SK-MEL-5 (cell line): Measurements from ENCODE around the gene HNRNPU. TPM values are rescaled to one million over a fixed set of nuclear protein-coding genes. Genes with fewer than 3 reads are reported as not detected.
"Not testable (repeated sequence)": the region's sequence is repeated elsewhere in the genome, so short reads cannot be mapped to it uniquely, and the experiment has no call there.

Experiments
- DNase-seq: peaks from one replicate; pipeline ENCODE4 v3.0.0-alpha.2; 2016; ENCODE audit warnings: low read depth, low spot score
- in situ Hi-C: cut with HindIII; loops from 2 replicates; pipeline ENCODE4 v1.10.0; 2016; ENCODE audit warnings: low sequenced_read_pairs, high pct_unique_total_duplicates, low pct_unique_long_range_greater_than_20kb
- total RNA-seq: library from RNA; depleted of rRNA; stranded (reverse); fragments of >200 nt; shearing (Covaris generic); gene quantifications from 2 replicates; pipeline ENCODE4 v1.2.3, GENCODE V29; 2014

The HNRNPU gene
- total RNA-seq, 1 experiment from 2014 or later: 221 TPM

DNA sequence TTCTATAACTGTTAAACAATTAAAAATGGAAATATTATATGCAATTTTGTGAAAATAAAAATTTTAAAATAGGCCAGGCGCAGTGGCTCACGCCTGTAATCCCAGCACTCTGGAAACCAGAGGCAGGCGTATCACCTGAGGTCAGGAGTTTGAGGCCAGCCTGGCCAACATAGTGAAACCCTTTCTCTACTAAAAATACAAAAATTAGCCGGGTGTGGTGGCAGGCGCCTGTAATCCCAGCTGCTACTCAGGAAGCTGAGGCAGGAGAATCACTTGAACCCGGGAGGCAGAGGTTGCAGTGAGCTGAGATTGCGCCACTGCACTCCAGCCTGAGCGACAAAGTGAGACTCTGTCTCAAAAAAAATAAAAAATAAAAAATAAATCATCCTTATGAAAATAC lies 31.1 kb downstream of the HNRNPU start:
- not testable (repeated sequence) for DNase-seq
- in situ Hi-C loops: loop anchor here (25.0 kb wide), 1 partner anchor 204 kb away; no protein-coding TSS in a partner anchor

DNA sequence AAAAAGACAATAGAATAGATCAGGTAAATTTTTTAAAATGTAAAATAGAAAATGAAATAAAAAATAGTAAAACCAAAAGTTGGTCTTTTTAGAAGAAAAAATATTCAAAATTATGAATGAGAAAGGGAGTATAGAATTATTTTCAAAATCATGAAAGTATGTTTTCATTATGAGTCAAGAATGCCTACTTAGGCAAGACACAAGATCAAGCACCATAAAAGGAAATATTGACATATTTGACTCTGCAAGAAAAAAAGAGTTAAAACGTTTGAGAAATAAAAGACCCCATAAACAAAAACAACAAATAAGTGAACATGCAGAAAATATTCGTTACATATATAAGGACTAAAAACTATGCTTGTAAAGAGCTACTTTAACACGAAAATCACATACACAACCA lies 33.7 kb downstream of the HNRNPU start:
- in situ Hi-C loops: loop anchor here (25.0 kb wide), 1 partner anchor 207 kb away; no protein-coding TSS in a partner anchor
- no peak for DNase-seq

- no peak for DNase-seq
- in situ Hi-C loops: loop anchor here (25.0 kb wide), 1 partner anchor 211 kb away; no protein-coding TSS in a partner anchor
Observed at GRCh38 chr1:244826712-244827111, 37.6 kb downstream of the HNRNPU start.

DNA sequence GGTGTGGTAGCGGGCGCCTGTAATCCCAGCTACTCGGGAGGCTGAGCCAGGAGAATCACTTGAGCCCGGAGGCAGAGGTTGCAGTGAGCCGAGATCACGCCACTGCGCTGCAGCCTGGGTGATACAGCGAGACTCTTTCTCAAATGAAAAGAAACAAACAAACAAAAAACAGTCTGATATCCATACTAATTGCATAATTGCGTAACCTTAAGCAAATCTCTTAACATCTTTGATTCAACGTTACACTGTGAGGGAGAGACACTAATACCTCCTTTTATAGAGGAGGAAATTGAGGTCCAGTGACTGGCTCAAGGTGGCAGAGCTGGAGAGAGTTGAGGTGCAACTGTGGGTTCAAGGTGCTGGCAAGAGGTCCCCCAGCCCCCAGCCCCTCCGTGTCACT lies 41.5 kb downstream of the HNRNPU start:
- in situ Hi-C loops: no loop called here
- DNase-seq: no peak

DNA sequence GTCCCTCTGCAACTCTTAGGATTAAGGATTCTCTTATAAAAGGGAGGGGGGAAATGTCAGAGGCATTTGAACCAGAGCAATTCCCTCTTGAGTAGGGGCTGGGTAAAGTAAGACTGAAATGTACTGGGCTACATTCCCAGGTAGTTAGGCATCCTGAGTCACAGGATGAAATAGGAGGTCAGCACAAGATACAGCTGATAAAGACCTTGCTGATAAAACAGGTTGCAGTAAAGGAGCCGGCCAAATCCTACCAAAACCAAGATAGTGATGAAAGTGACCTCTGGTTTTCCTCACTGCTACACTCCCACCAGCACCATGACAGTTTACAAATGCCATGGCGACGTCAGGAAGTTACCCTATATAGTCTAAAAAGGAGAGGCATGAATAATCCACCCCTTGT lies 43.2 kb downstream of the HNRNPU start:
- in situ Hi-C loops: no loop called here
- DNase-seq: no peak

- DNase-seq: no peak
- in situ Hi-C loops: no loop called here
Observed at GRCh38 chr1:244820131-244820530, 44.2 kb downstream of the HNRNPU start.

- in situ Hi-C loops: no loop called here
- no peak for DNase-seq
Observed at GRCh38 chr1:244817415-244817894, 46.9 kb downstream of the HNRNPU start.

DNA sequence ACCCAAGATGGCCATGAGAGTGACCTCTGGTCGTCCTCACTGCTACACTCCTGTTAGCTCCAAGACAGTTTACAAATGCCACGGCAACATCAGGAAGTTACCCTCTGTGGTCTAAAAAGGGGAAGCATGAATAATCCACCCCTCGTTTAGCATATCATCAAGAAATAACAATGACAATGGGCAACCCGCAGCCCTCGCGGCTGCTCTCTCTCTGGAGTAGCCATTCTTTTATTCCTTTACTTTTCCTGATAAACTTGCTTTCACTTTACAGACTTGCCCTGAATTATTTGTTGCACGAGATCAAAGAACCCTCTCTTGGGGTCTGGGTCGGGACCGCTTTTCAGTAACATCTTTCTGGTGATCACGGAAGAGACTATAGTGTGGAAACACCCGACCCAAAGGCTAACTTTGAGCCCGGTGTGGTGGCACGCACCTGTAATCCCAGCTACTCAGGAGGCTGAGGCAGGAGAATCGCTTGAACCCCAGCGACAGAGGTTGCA lies 48.7 kb downstream of the HNRNPU start:
- DNase-seq: no peak

DNA sequence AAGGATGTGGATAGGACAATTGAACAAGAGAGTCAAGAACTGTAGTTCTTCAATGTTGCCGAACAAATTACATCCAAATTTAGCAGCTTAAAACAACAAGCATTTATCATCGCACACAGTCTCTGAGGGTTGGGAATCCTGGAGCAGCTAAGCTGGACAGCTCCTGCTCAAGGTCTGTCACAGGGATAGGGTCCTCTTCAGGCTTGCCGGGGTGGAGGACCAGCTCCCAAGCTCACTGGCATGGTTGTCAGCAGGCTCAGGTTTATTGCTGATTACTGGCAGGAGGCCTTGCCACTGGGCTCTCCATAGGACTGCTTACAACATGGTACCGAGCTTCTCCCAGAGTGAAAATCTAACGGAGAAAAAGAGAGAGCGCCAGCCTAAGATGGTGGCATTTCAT lies 51.0 kb downstream of the HNRNPU start:
- no peak for DNase-seq
- in situ Hi-C loops: no loop called here

More for the DNA sequence above, 48.7 kb downstream of the HNRNPU start:
- in situ Hi-C loops: no loop called here

- in situ Hi-C loops: no loop called here
- no peak for DNase-seq
Observed at GRCh38 chr1:244810221-244810620, 54.1 kb downstream of the HNRNPU start.

- in situ Hi-C loops: no loop called here
- no peak for DNase-seq
Observed at GRCh38 chr1:244807138-244807537, 57.2 kb downstream of the HNRNPU start.

DNA sequence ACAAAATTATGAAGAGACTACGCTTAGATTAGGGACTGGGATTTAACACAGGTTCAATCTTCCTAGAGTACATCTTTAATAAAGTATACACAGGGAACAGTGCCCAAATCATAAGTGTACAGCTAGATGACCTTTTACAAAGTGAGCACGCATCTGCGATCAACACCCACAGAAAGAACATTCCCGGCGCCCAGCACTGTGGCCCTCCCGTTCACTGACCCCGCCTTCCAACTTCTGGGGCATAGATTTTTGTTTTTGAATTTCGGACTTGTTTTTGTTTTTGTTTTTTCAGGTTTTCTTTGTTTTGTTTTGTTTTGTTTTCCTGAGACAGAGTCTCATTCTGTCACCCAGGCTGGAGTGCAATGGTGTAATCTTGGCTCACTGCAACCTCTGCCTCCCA lies 59.5 kb downstream of the HNRNPU start:
- DNase-seq: no peak
- in situ Hi-C loops: no loop called here

- DNase-seq: no peak
- in situ Hi-C loops: no loop called here
Observed at GRCh38 chr1:244802556-244803239, 61.6 kb downstream of the HNRNPU start.

DNA sequence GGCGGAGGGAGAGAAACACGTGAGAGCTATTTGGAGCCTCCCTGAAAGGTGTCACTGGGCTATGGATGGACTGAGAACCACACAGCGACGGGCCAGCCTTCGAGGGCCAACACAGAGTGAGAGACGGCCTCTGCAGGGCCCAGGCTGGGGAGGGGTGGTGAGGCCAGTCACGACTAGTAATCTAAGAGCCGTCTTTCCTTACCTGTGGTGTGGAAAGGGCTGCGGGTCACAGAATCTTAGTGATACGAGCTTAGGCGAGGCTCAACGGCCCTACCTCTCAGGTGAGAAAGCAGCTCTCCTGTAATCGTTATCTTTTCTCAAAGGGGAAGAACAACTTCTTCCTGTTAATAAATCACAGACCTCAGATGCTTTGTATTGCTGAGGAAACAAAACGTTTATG lies 62.3 kb downstream of the HNRNPU start:
- in situ Hi-C loops: no loop called here
- DNase-seq: no peak

DNA sequence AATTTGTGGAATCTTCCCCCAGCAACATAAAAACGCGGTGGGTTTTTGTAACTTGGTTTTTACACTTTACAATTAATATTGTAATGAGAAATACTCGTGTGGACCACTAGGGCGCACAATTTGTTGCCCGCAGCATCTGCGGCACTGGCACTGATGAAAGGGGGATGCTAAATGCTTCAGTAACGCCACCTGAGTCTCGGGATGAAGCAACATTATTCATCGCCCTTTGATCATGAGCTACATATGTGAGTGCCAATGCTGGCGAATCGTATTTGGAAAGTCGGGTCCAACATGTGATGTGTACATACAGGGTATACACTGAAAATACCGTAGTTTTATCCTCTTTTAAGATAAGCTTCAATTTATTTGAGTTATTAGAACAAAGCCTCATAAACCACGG lies 63.1 kb downstream of the HNRNPU start:
- DNase-seq: peak; percentile 61
- in situ Hi-C loops: no loop called here

- DNase-seq: no peak
- in situ Hi-C loops: no loop called here
Observed at GRCh38 chr1:244800821-244801220, 63.5 kb downstream of the HNRNPU start.
